HCT116 (cell line): ENCODE results near the gene NFATC2IP. TPM values are rescaled to one million over a fixed set of nuclear protein-coding genes. Genes with fewer than 3 reads are reported as not detected.

ENCODE experiments used
- ATAC-seq: fragments of 200-7000 bp; cut with Tn5 transposase; 2 replicates; pipeline ENCODE4 v1.9.1; 2020; ENCODE audit warnings: mild to moderate bottlenecking, moderate library complexity
- BruUV-seq: library from RNA; stranded (reverse); fragments of 400-500 nt; replicated peaks from 2 replicates; lab custom pipeline; 2021; lab: Mats Ljungman, UMichigan
- CTCF ChIA-PET: fragments of 300-600 bp; sonication (Branson Sonifier 250); formaldehyde crosslinking; loops from one replicate; lab custom pipeline; 2021; ENCODE audit warnings: antibody characterized with exemption; lab: Charles Lee
- POLR2A ChIA-PET: fragments of 300-600, 350-600 bp; sonication (Branson Sonifier 250); formaldehyde crosslinking; loops from one replicate; lab custom pipeline; 2021; ENCODE audit warnings: antibody characterized with exemption; lab: Charles Lee
- RAD21 ChIA-PET, 2 experiments: fragments of 300-600 bp; sonication (Branson Sonifier 250); formaldehyde crosslinking; loops; one replicate each; lab custom pipeline; 2023; ENCODE audit warnings: low total read pairs in 2 of 2; ENCODE audit not compliant: uncharacterized antibody in 2 of 2, unreplicated experiment in 2 of 2, low non-redundant PET in 1 of 2; lab: Charles Lee
- DNase-seq: peaks from one replicate; pipeline ENCODE4 v3.0.0-alpha.2; 2010; ENCODE audit warnings: low read depth, low spot score
- H2AFZ ChIP-seq: fragments of 200-600 bp; shearing (Covaris generic), sonication (generic); 2 replicates; pipeline ENCODE4 v1.6.1; 2017; ENCODE audit warnings: low read depth, mixed run types, mixed read lengths, antibody characterized with exemption, low read length; ENCODE audit not compliant: poor library complexity, severe bottlenecking
- H3K27ac ChIP-seq: 2 replicates; pipeline ENCODE4 v1.5.1; 2012; ENCODE audit warnings: low read depth, low read length
- H3K27me3 ChIP-seq: fragments of 200-600 bp; sonication (generic); 2 replicates; pipeline ENCODE4 v1.6.1; 2016; ENCODE audit warnings: mixed run types, low read length, mixed read lengths; ENCODE audit not compliant: insufficient read depth
- H3K36me3 ChIP-seq, 2 experiments: fragments of 200-500 bp in 1 of 2; fragments of 200-600 bp in 1 of 2; sonication (Bioruptor generic) in 1 of 2; sonication (generic) in 1 of 2; 2 replicates each; pipeline versions ENCODE4 v1.5.1 to v1.6.1; 2014 to 2016; ENCODE audit warnings: low read length in 2 of 2, inconsistent platforms in 1 of 2, mixed read lengths in 1 of 2, mixed run types in 1 of 2; ENCODE audit not compliant: insufficient read depth in 2 of 2, control insufficient read depth in 1 of 2
- H3K4me1 ChIP-seq, 2 experiments: fragments of 200-600 bp in 1 of 2; sonication (generic) in 1 of 2; 2 replicates each; pipeline versions ENCODE4 v1.5.1 to v1.6.1; 2012 to 2017; ENCODE audit warnings: low read length in 2 of 2, inconsistent platforms in 1 of 2, mild to moderate bottlenecking in 1 of 2, mixed read lengths in 1 of 2, mixed run types in 1 of 2, moderate library complexity in 1 of 2; ENCODE audit not compliant: insufficient read depth in 2 of 2, control insufficient read depth in 1 of 2
- H3K4me2 ChIP-seq: fragments of 200-600 bp; sonication (generic); 2 replicates; pipeline ENCODE4 v1.6.1; 2017; ENCODE audit warnings: mixed run types, low read length, mixed read lengths
- H3K4me3 ChIP-seq, 2 experiments: fragments of 200-600 bp in 1 of 2; sonication (generic) in 1 of 2; replicated peaks in 1 of 2; 2 replicates each; pipeline ENCODE4 v1.5.1; 2011 to 2016; ENCODE audit warnings: low read length in 2 of 2, control low read depth in 1 of 2, low read depth in 1 of 2, mild to moderate bottlenecking in 1 of 2, mixed read lengths in 1 of 2, mixed run types in 1 of 2
- H3K79me2 ChIP-seq: fragments of 200-600 bp; sonication (generic); 2 replicates; pipeline ENCODE4 v1.6.1; 2017; ENCODE audit warnings: mild to moderate bottlenecking, mixed run types, low read length, moderate library complexity, mixed read lengths; ENCODE audit not compliant: insufficient read depth
- H3K9ac ChIP-seq: fragments of 200-600 bp; sonication (generic); 2 replicates; pipeline ENCODE4 v1.6.1; 2016; ENCODE audit warnings: low read length, mixed read lengths
- H3K9me2 ChIP-seq: fragments of 200-600 bp; sonication (generic), shearing (Covaris generic); 2 replicates; pipeline ENCODE4 v1.6.1; 2017; ENCODE audit warnings: mixed run types, mild to moderate bottlenecking, moderate library complexity; ENCODE audit not compliant: insufficient read depth
- H3K9me3 ChIP-seq, 2 experiments: fragments of 200-500 bp in 1 of 2; fragments of 200-600 bp in 1 of 2; sonication (Bioruptor generic) in 1 of 2; sonication (generic) in 1 of 2; 2 replicates each; pipeline ENCODE4 v1.6.1; 2014 to 2017; ENCODE audit warnings: low read length in 2 of 2, mixed read lengths in 2 of 2, inconsistent platforms in 1 of 2, low read depth in 1 of 2, mild to moderate bottlenecking in 1 of 2, mixed run types in 1 of 2, moderate library complexity in 1 of 2; ENCODE audit not compliant: control insufficient read depth in 1 of 2, insufficient read depth in 1 of 2
- H4K20me1 ChIP-seq: fragments of 200-600 bp; sonication (generic), shearing (Covaris generic); 2 replicates; pipeline ENCODE4 v1.6.1; 2017; ENCODE audit warnings: mixed run types, mild to moderate bottlenecking, moderate library complexity; ENCODE audit not compliant: insufficient read depth
- ATF3 ChIP-seq: IDR thresholded peaks from 2 replicates; pipeline ENCODE4 v1.6.1; 2012
- CEBPB ChIP-seq: IDR thresholded peaks from 2 replicates; pipeline ENCODE4 v1.6.1; 2012; ENCODE audit warnings: low read depth
- EGR1 ChIP-seq: IDR thresholded peaks from 2 replicates; pipeline ENCODE4 v1.6.1; 2012; ENCODE audit warnings: low read depth
- ELF1 ChIP-seq: IDR thresholded peaks from 2 replicates; pipeline ENCODE4 v1.6.1; 2012; ENCODE audit warnings: low read depth, borderline replicate concordance
- EZH2 ChIP-seq: fragments of 200-600 bp; sonication (generic); IDR thresholded peaks from 2 replicates; pipeline ENCODE4 v1.6.1; 2017; ENCODE audit warnings: antibody characterized with exemption, mixed run types
- FOSL1 ChIP-seq: IDR thresholded peaks from 2 replicates; pipeline ENCODE4 v1.6.1; 2012; ENCODE audit warnings: low read depth
- POLR2A ChIP-seq: IDR thresholded peaks from 2 replicates; pipeline ENCODE4 v1.7.0; 2011; ENCODE audit warnings: borderline replicate concordance; ENCODE audit not compliant: insufficient read depth, insufficient read length; ENCODE audit errors: extremely low read depth
- POLR2AphosphoS5 ChIP-seq: IDR thresholded peaks from 2 replicates; pipeline ENCODE4 v1.6.1; 2011; ENCODE audit warnings: mild to moderate bottlenecking, low read depth, low read length, moderate library complexity
- REST ChIP-seq: IDR thresholded peaks from 2 replicates; pipeline ENCODE4 v1.6.1; 2012; ENCODE audit warnings: low read depth
- SRF ChIP-seq: IDR thresholded peaks from 2 replicates; pipeline ENCODE4 v1.6.1; 2012; ENCODE audit warnings: low read depth
- TCF7L2 ChIP-seq: IDR thresholded peaks from 2 replicates; pipeline ENCODE4 v1.7.0; 2011; ENCODE audit warnings: borderline replicate concordance, inconsistent platforms; ENCODE audit not compliant: insufficient read depth, insufficient read length; ENCODE audit errors: extremely low read depth
- YY1 ChIP-seq: IDR thresholded peaks from 2 replicates; pipeline ENCODE4 v1.6.1; 2011; ENCODE audit warnings: low read length, low read depth, moderate library complexity, mild to moderate bottlenecking; ENCODE audit not compliant: insufficient replicate concordance; ENCODE audit errors: extremely low read depth
- ZBTB33 ChIP-seq: IDR thresholded peaks from 2 replicates; pipeline ENCODE4 v1.6.1; 2011; ENCODE audit warnings: mild to moderate bottlenecking, low read length, moderate library complexity; ENCODE audit not compliant: insufficient replicate concordance; ENCODE audit errors: extremely low read depth
- ZNF274 ChIP-seq: fragments of 200-500 bp; sonication (Bioruptor generic); IDR thresholded peaks from 2 replicates; pipeline ENCODE4 v1.6.1; 2014; ENCODE audit warnings: mild to moderate bottlenecking, low read depth, low read length, inconsistent platforms
- intact Hi-C: fragments of 100-400 bp; cut with micrococcal nuclease; formaldehyde crosslinking; loops from 2 replicates; pipeline ENCODE4 v1.10.0; 2022
- total RNA-seq: library from RNA; stranded (reverse); gene quantifications from one replicate; pipeline ENCODE4 v1.2.1, GENCODE V29; 2021; ENCODE audit not compliant: unreplicated experiment

Gene NFATC2IP
- total RNA-seq, 1 experiment from 2014 or later, result 41.4 TPM

DNA sequence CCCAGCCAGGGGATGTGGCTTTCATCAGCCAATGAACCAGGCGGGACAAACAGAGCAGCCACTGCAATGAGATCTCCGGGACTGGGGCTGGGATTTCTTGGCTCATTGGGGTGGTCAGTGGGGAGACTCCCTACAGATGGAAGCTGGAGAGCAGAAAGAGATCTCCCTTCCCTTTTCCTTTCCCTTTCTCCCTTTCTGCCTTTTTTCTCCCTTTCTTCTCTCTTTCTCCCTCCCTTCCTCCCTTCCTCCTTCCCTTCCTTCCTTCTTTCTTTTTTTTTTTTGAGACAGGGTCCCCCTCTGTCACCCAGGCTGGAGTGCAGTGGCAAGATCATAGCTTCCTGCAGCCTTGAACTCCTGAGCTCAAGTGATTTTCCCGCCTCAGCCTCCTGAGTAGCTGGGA lies 48.1 kb downstream of the NFATC2IP start:
- Histone ChIP-seq H3K9me3 (no peaks in the 10 kb centered on the region), H4K20me1 (no peaks in the 10 kb centered on the region), H3K27me3 (no peaks in the 10 kb centered on the region), H3K36me3 (no peaks in the 10 kb centered on the region), H3K9me2 (no peaks in the 10 kb centered on the region), H3K4me3 (no peak overlapping the region), H3K9ac (no peak overlapping the region), H2AFZ (no peak overlapping the region), H3K27ac (no peak overlapping the region), H3K79me2 (no peaks in the 10 kb centered on the region), H3K4me1 (no peaks in the 10 kb centered on the region), H3K4me2 (no peak overlapping the region)
- ATAC-seq, result no peak
- RAD21 ChIA-PET, result no interaction called here
- POLR2A ChIA-PET, result no interaction called here
- CTCF ChIA-PET, result interaction anchor here (1.6 kb wide), 1 partner anchor 21 kb away, joined by 4 read pairs; no protein-coding TSS in a partner anchor
- no peak for DNase-seq
- TF ChIP-seq ELF1, result no peak
- TF ChIP-seq ATF3, result no peak
- intact Hi-C loops, result no loop called here
- no TSS peak for BruUV-seq

- intact Hi-C loops, result no loop called here
- RAD21 ChIA-PET, result no interaction called here
- BruUV-seq, result no TSS peak
- ATAC-seq (no peak), DNase-seq (no peak)
- H2AFZ ChIP-seq, result no peak overlapping the region
- POLR2A ChIA-PET, result no interaction called here
- H3K79me2 ChIP-seq, result no peaks in the 10 kb centered on the region
- no peak overlapping the region for H3K27ac ChIP-seq
- H3K27me3 ChIP-seq, result no peaks in the 10 kb centered on the region
- TF ChIP-seq ZBTB33, result no peak
- TF ChIP-seq FOSL1, result no peak
- no peak for TF ChIP-seq POLR2AphosphoS5
- TF ChIP-seq ZNF274, result no peak
- no peak for TF ChIP-seq CEBPB
- TF ChIP-seq TCF7L2, result no peak
- TF ChIP-seq SRF, result no peak
- no peak for TF ChIP-seq REST
- TF ChIP-seq POLR2A, result no peak
- no peak for TF ChIP-seq YY1
- no peak for TF ChIP-seq ELF1
- TF ChIP-seq EZH2, result no peak
- TF ChIP-seq EGR1, result no peak
- H3K9me2 ChIP-seq, result no peaks in the 10 kb centered on the region
- no peaks in the 10 kb centered on the region for H4K20me1 ChIP-seq
- no peaks in the 10 kb centered on the region for H3K36me3 ChIP-seq
- H3K4me3 ChIP-seq, result no peak overlapping the region
- H3K9ac ChIP-seq, result no peak overlapping the region
- H3K9me3 ChIP-seq, result no peaks in the 10 kb centered on the region
- H3K4me2 ChIP-seq, result no peak overlapping the region
- H3K4me1 ChIP-seq, result no peaks in the 10 kb centered on the region
- CTCF ChIA-PET, result interaction anchor here (1.6 kb wide), 1 partner anchor 22 kb away, joined by 4 read pairs; no protein-coding TSS in a partner anchor
Measured at GRCh38 chr16:28999577-28999976, 48.8 kb downstream of the NFATC2IP start.
